ENCODE measurements around the gene KCND1.

DNA sequence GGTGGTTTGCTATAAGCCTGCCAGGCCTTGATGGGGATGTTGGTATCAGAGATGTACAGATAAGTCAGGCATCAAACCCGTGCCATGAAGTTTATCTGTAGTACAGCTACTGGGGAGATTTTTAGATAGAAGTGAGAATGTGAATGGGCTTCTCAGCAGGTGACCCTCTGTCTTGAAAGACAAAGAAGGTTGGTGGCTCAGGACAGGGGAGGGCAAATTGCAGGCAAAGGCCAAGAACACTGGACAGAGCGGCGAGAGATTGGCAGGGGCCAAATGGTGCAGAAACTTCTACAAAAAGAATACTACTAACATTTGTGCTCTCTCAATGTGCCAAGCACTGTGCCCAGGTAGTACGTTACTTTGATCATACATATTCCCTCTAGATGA, 50.9 kb downstream of the KCND1 start:
- TF ChIP-seq, protein P1, sequence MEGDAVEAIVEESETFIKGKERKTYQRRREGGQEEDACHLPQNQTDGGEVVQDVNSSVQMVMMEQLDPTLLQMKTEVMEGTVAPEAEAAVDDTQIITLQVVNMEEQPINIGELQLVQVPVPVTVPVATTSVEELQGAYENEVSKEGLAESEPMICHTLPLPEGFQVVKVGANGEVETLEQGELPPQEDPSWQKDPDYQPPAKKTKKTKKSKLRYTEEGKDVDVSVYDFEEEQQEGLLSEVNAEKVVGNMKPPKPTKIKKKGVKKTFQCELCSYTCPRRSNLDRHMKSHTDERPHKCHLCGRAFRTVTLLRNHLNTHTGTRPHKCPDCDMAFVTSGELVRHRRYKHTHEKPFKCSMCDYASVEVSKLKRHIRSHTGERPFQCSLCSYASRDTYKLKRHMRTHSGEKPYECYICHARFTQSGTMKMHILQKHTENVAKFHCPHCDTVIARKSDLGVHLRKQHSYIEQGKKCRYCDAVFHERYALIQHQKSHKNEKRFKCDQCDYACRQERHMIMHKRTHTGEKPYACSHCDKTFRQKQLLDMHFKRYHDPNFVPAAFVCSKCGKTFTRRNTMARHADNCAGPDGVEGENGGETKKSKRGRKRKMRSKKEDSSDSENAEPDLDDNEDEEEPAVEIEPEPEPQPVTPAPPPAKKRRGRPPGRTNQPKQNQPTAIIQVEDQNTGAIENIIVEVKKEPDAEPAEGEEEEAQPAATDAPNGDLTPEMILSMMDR (IDR thresholded peaks at IDR 0.05; ENCODE audit: poor library complexity): no peak
- TF ChIP-seq EZH2 (IDR thresholded peaks at IDR 0.05; ENCODE audit: borderline replicate concordance): no peak
- no peak for TF ChIP-seq EZH2phosphoT487 (IDR thresholded peaks at IDR 0.05; ENCODE audit: low read depth, severe bottlenecking, unreplicated experiment)
